Measurements from ENCODE around the gene ANGPT4.

Gene ANGPT4

DNA sequence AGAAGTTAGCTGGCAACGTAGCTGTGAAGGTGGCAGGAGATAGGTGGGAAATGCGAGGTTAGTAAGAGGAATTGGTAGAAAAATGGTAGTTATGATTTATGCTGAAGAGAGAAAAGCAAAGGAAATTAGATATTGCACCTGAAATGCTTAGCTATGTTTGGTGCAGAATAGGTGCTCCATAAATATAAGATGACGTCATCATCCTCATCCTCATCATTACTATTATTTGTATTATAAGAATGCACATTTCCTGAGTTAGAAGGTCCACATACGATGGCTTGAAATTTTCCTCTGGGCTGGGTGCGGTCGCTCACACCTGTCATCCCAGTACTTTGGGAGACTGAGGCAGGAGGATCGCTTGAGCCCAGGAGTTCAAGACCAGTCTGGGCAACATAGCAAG is 39.5 kb upstream of the ANGPT4 start:
- Histone ChIP-seq H3K9me2 (ENCODE audit: low read depth, low read length) (no peaks in the 10 kb centered on the region), H3K4me3 (ENCODE audit: low read depth, low read length, poor library complexity, severe bottlenecking) (no peak overlapping the region), H3K4me2 (ENCODE audit: low read length) (no peak overlapping the region), H3K9me3 (ENCODE audit: low read length) (no peaks in the 10 kb centered on the region), H3K4me1 (ENCODE audit: insufficient read depth, low read length, severe bottlenecking) (no peaks in the 10 kb centered on the region), H3K9ac (ENCODE audit: low read length) (no peak overlapping the region), H3K27ac (ENCODE audit: low read depth, low read length, poor library complexity, severe bottlenecking) (no peak overlapping the region), H4K20me1 (ENCODE audit: insufficient read depth, low read length) (no peaks in the 10 kb centered on the region), H3K79me2 (ENCODE audit: insufficient read depth, low read length) (no peaks in the 10 kb centered on the region), H3F3A (ENCODE audit: insufficient read depth, low read length) (no peaks in the 10 kb centered on the region), H3K36me3 (ENCODE audit: insufficient read depth, low read length) (no peaks in the 10 kb centered on the region), H2AFZ (ENCODE audit: low read length) (no peak overlapping the region), H3K27me3 (ENCODE audit: insufficient read depth, low read length) (no peaks in the 10 kb centered on the region)
- TF ChIP-seq EZH2 (IDR thresholded peaks at IDR 0.05; ENCODE audit: borderline replicate concordance, low read length) = no peak
- TF ChIP-seq, protein P1, sequence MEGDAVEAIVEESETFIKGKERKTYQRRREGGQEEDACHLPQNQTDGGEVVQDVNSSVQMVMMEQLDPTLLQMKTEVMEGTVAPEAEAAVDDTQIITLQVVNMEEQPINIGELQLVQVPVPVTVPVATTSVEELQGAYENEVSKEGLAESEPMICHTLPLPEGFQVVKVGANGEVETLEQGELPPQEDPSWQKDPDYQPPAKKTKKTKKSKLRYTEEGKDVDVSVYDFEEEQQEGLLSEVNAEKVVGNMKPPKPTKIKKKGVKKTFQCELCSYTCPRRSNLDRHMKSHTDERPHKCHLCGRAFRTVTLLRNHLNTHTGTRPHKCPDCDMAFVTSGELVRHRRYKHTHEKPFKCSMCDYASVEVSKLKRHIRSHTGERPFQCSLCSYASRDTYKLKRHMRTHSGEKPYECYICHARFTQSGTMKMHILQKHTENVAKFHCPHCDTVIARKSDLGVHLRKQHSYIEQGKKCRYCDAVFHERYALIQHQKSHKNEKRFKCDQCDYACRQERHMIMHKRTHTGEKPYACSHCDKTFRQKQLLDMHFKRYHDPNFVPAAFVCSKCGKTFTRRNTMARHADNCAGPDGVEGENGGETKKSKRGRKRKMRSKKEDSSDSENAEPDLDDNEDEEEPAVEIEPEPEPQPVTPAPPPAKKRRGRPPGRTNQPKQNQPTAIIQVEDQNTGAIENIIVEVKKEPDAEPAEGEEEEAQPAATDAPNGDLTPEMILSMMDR (IDR thresholded peaks at IDR 0.05; ENCODE audit: low read length) = no peak

DNA sequence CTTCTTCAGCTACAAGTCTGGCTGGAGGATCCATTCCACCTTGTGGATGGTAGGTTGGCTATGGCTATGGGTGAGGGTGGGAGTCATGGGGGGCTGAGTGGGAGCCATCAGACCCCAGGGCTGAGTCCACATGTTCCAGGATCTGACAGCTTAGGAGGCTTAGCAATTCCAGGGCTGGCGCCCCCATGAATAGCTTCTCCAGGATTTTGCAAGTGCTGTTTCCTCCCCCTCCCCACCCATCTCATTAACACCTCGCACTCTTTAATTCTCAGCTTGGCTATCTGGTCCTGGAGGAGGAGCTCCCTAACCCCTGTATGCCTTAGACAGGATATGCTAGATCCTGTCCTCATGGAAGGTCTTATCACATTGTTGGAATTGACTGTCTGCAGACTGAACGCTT is 39.0 kb upstream of the ANGPT4 start:
- Histone ChIP-seq H3K27me3 (ENCODE audit: insufficient read depth, low read length) (0 out of 2 replicates have a peak, but pooled peaks cover 2% of the 10 kb centered on the region), H4K20me1 (ENCODE audit: insufficient read depth, low read length) (no peaks in the 10 kb centered on the region)
- TF ChIP-seq, protein P1 (IDR thresholded peaks at IDR 0.05; ENCODE audit: low read length) = no peak

DNA sequence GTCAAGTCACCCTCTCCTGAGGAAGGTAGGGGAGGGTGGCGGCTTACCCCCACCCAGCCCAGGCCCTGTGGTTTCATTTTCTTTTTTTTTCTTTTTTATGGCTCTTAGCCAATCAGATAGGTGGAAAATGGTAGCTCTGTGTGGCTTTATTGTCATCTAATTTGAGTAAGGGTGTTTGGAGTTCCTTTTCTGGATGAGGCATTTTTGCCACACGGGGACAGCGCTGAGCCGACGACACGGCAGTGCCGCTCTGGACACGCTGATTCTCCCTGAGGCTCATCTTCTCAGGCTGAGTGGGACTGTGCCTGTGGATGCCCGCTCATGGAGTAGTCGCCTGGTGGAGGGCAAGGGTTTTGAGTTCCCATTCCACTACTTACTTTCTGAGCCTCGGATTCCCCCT is 37.6 kb upstream of the ANGPT4 start:
- H4K20me1 ChIP-seq (ENCODE audit: insufficient read depth, low read length) = no peaks in the 10 kb centered on the region
- no peaks in the 10 kb centered on the region for H3K9me2 ChIP-seq (ENCODE audit: low read depth, low read length)
- H3F3A ChIP-seq (ENCODE audit: insufficient read depth, low read length) = no peaks in the 10 kb centered on the region
- H3K4me3 ChIP-seq (ENCODE audit: low read depth, low read length, poor library complexity, severe bottlenecking) = no peak overlapping the region
- no peak overlapping the region for H3K27ac ChIP-seq (ENCODE audit: low read depth, low read length, poor library complexity, severe bottlenecking)
- 0 out of 2 replicates have a peak, but pooled peaks cover 4% of the 10 kb centered on the region for H3K27me3 ChIP-seq (ENCODE audit: insufficient read depth, low read length)
- H3K36me3 ChIP-seq (ENCODE audit: insufficient read depth, low read length) = no peaks in the 10 kb centered on the region
- no peak overlapping the region for H3K4me2 ChIP-seq (ENCODE audit: low read length)
- no peak overlapping the region for H3K9ac ChIP-seq (ENCODE audit: low read length)
- H3K4me1 ChIP-seq (ENCODE audit: insufficient read depth, low read length, severe bottlenecking) = no peaks in the 10 kb centered on the region
- H2AFZ ChIP-seq (ENCODE audit: low read length) = no peak overlapping the region
- H3K79me2 ChIP-seq (ENCODE audit: insufficient read depth, low read length) = no peaks in the 10 kb centered on the region
- no peaks in the 10 kb centered on the region for H3K9me3 ChIP-seq (ENCODE audit: low read length)
- TF ChIP-seq, protein P1 (IDR thresholded peaks at IDR 0.05; ENCODE audit: low read length) = no peak

More for the DNA sequence above, 39.0 kb upstream of the ANGPT4 start:
- Histone ChIP-seq H3K9ac (ENCODE audit: low read length) (no peak overlapping the region), H2AFZ (ENCODE audit: low read length) (no peak overlapping the region), H3K4me3 (ENCODE audit: low read depth, low read length, poor library complexity, severe bottlenecking) (no peak overlapping the region), H3K9me2 (ENCODE audit: low read depth, low read length) (no peaks in the 10 kb centered on the region), H3K4me1 (ENCODE audit: insufficient read depth, low read length, severe bottlenecking) (no peaks in the 10 kb centered on the region), H3K9me3 (ENCODE audit: low read length) (no peaks in the 10 kb centered on the region), H3K36me3 (ENCODE audit: insufficient read depth, low read length) (no peaks in the 10 kb centered on the region), H3K79me2 (ENCODE audit: insufficient read depth, low read length) (no peaks in the 10 kb centered on the region), H3K4me2 (ENCODE audit: low read length) (no peak overlapping the region), H3K27ac (ENCODE audit: low read depth, low read length, poor library complexity, severe bottlenecking) (no peak overlapping the region), H3F3A (ENCODE audit: insufficient read depth, low read length) (no peaks in the 10 kb centered on the region)

All from OCI-LY1 (cell line).